ENCODE measurements around the gene ADGRV1.

DNA sequence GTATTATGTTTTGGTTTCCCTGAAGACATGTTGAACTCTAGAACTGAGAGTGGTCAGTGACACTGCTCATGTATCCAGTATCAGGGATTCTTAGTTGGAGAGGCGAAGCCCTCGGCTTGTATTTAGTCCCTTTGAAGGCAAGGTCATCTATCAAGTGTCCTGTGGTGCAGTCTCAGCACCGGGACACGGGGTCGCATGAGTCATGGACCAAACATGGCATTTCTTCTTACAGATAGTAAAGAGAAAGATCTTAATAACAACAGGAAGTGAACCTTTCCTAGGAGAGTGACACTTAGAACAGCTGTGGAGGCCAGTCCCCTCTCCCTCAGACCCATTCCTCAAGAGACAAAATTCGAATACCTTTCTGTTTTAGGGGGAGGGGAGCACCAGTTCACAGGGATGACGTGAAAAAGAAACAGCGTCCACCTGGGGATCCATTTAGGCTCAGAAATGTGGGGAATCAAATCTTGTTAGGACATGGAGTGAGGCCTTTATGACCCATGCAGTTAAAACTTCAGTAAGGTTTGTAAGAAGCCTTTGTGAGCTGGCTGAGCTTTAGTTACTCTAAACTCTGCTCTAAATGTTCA lies 86.5 kb downstream of the ADGRV1 start:
- no peak for TF ChIP-seq CTCF (IDR thresholded peaks at IDR 0.05)
- TF ChIP-seq POLR2A (IDR thresholded peaks at IDR 0.05): no peak

Data from thyroid gland (tissue), 4 donors.